ENCODE measurements around the gene SSPN. TPM values are rescaled to one million over a fixed set of nuclear protein-coding genes. Genes with fewer than 3 reads are reported as not detected.

The SSPN gene
- total and polyA plus RNA-seq, 8 donors, result 0.61 to 11.9 (median 4.4) TPM

DNA sequence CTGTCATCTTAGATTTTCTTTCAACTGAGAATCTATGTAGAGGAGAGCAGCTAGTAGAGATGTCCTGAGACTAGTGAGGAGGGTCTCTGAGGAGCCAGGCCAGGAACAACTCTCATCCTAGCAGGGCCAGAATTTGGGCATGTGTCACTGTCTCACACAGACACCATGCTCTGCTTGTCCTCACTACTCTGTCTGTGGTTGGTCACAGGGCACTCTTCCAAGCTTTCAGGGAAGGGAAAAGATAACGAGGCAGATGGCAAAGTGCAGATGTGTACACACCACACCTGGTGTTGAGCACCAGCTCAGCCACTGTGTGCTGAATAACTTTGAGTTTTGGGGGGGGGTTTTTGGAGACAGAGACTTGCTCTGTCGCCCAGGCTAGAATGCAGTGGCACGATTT lies 2.5 kb downstream of the SSPN start:
- Histone ChIP-seq H3K4me3 (no peak overlapping the region), H3K36me3 (no peaks in the 10 kb centered on the region), H3K4me1 (peaks cover 0 to 7% (median 0%) of the 10 kb centered on the region in 3 donors), H3K27me3 (no peaks in the 10 kb centered on the region), H3K27ac (no peak overlapping the region), H3K9me3 (no peaks in the 10 kb centered on the region)
- intact Hi-C loops (cut with DNase I), result loop anchor here in 2 of 3 donors (10.0 kb wide), 1 partner anchor 73 kb away; the partner anchor contains the start of gene BHLHE41 (in 2 of the 2)
- no peak for TF ChIP-seq CTCF (IDR thresholded peaks at IDR 0.05)
- WGBS, 2 donors, result 46 to 52% methylated on average over 3 of the region's 3 CpGs
- FAIRE-seq (no peak), DNase-seq (peak in 1 of 6 donors; percentile 23), ATAC-seq (peak in 1 of 4 donors; percentile 18)

DNA sequence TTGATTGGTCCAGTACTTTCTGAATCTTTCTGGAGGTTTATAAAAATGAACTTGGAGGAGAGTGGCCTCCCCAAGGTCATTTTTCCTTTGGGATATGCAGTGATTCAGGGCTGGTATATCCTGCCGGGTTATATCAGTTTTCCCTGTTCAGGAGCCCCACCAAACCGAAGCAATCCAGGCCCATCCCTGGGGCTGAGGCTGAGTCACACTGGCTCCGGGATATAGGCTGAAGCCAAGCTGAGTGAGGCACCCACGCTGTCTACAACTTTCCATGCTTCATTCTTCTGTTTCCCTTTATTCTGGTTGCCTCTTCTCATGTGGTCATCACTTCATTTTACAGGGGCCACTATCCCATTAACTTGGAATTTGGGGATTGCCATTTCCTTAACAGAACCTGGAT lies 3.4 kb downstream of the SSPN start:
- 80 to 84% methylated on average over 4 of the region's 4 CpGs for WGBS, 2 donors
- H3K4me1 ChIP-seq, result peaks cover 0 to 7% (median 0%) of the 10 kb centered on the region in 3 donors
- intact Hi-C loops (cut with DNase I), result loop anchor here in 2 of 3 donors (10.0 kb wide), 1 partner anchor 74 kb away; the partner anchor contains the start of gene BHLHE41 (in 2 of the 2)
- H3K36me3 ChIP-seq, result no peaks in the 10 kb centered on the region
- ATAC-seq (no peak), FAIRE-seq (no peak), DNase-seq (no peak)
- no peak overlapping the region for H3K27ac ChIP-seq
- no peak overlapping the region for H3K4me3 ChIP-seq
- no peaks in the 10 kb centered on the region for H3K9me3 ChIP-seq
- TF ChIP-seq CTCF (IDR thresholded peaks at IDR 0.05), result no peak
- no peaks in the 10 kb centered on the region for H3K27me3 ChIP-seq

DNA sequence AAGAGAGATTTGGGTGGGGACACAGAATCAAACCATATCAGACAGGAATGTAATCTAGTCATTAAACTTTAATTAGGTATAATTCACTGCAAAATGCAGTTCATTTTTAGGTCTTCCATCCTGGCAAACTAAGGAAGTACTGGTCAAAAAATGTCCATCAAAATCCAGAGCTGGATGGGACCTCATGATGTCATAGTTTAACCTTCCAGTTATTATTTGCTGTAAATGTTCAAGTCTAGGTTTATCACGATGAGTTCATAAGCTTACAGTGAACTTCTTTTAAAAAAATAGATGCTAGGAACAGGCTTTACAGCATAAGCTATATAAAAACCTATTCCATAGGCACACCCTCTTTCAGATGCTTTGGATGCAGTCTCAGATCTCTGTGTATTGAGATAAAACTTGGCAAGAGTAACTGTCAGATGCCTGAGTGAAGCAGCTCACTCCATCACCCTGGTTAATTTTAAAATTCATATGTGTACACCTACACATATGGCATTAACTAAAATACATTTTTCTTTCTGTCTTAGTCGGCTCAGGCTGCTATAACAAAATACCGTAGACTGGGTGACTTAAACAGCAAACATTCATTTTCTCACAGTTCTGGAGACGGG lies 7.9 kb downstream of the SSPN start:
- Histone ChIP-seq H3K9me3 (no peaks in the 10 kb centered on the region), H3K27ac (no peak overlapping the region), H3K27me3 (no peaks in the 10 kb centered on the region), H3K4me3 (no peak overlapping the region), H3K4me1 (no peaks in the 10 kb centered on the region), H3K36me3 (no peaks in the 10 kb centered on the region)
- WGBS, 2 donors, result 79 to 87% methylated on average over 4 of the region's 4 CpGs
- no peak for TF ChIP-seq CTCF (IDR thresholded peaks at IDR 0.05)
- FAIRE-seq (no peak), DNase-seq (no peak), ATAC-seq (no peak)
- intact Hi-C loops (cut with DNase I), result no loop called here

- FAIRE-seq (no peak), ATAC-seq (no peak), DNase-seq (no peak)
- Histone ChIP-seq H3K9me3 (no peaks in the 10 kb centered on the region), H3K27me3 (no peaks in the 10 kb centered on the region), H3K27ac (no peak overlapping the region), H3K4me3 (no peak overlapping the region), H3K36me3 (no peaks in the 10 kb centered on the region), H3K4me1 (no peaks in the 10 kb centered on the region)
- intact Hi-C loops (cut with DNase I), result no loop called here
- no peak for TF ChIP-seq CTCF (IDR thresholded peaks at IDR 0.05)
- WGBS, 2 donors, result 49 to 55% methylated on average over 9 of the region's 9 CpGs
These were observed 9.4 kb downstream of the SSPN start for GRCh38 chr12:26204612-26205289.

- H3K4me1 ChIP-seq, result no peaks in the 10 kb centered on the region
- H3K9me3 ChIP-seq, result no peaks in the 10 kb centered on the region
- H3K36me3 ChIP-seq, result no peaks in the 10 kb centered on the region
- H3K4me3 ChIP-seq, result no peak overlapping the region
- intact Hi-C loops (cut with DNase I), result no loop called here
- ATAC-seq, result no peak
- H3K27me3 ChIP-seq, result no peaks in the 10 kb centered on the region
- 38 to 49% methylated on average over 2 of the region's 2 CpGs for WGBS, 2 donors
- no peak for DNase-seq
- H3K27ac ChIP-seq, result no peak overlapping the region
- TF ChIP-seq CTCF (IDR thresholded peaks at IDR 0.05), result no peak
- no peak for FAIRE-seq
These were observed 9.9 kb downstream of the SSPN start for GRCh38 chr12:26205298-26205697.
